K562 (cell line): Measurements from ENCODE around the gene ENTPD3. TPM values are rescaled to one million over a fixed set of nuclear protein-coding genes. Genes with fewer than 3 reads are reported as not detected.

ENCODE experiments used
- ATAC-seq: fragments of 200-7000 bp; cut with Tn5 transposase; 3 replicates; pipeline ENCODE4 v1.9.1; 2020; ENCODE audit warnings: moderate library complexity
- BruUV-seq: library from RNA; stranded (reverse); fragments of 400-500 nt; replicated peaks from 2 replicates; lab custom pipeline; 2021; lab: Mats Ljungman, UMichigan
- CTCF ChIA-PET: fragments of 300-600 bp; formaldehyde crosslinking; extraction: SDS; loops from one replicate; lab custom pipeline; 2021; ENCODE audit warnings: low intra/inter-chr PET ratio; lab: Yijun Ruan, JAX
- POLR2A ChIA-PET: fragments of 300-600, 350-650 bp; sonication (Branson Sonifier 250); formaldehyde crosslinking; extraction: SDS; loops from one replicate; lab custom pipeline; 2021; ENCODE audit warnings: antibody characterized with exemption, inconsistent platforms; lab: Yijun Ruan, JAX
- DNase-seq, 4 experiments: peaks; one replicate each; pipeline versions ENCODE4 v3.0.0 to v3.0.0-alpha.2; 2011 to 2018; ENCODE audit warnings: low spot score in 3 of 4, mixed read lengths in 3 of 4; ENCODE audit errors: extremely low read depth in 1 of 4
- FAIRE-seq: peaks from 2 replicates; lab custom pipeline; 2011; peaks lifted over from hg19 to GRCh38; lab: Jason Lieb, UNC
- H2AFZ ChIP-seq: 2 replicates; pipeline ENCODE4 v1.6.0; 2011; ENCODE audit warnings: low read depth, low read length, control low read depth, inconsistent platforms
- H3K27ac ChIP-seq: fragments of 200-600 bp; 3 replicates; pipeline ENCODE4 v1.8.0; 2011; ENCODE audit warnings: low read depth, mild to moderate bottlenecking, control low read depth, inconsistent platforms, low read length, moderate library complexity, mixed read lengths; ENCODE audit errors: extremely low read depth
- H3K27me3 ChIP-seq, 2 experiments: fragments of 300-600 bp in 1 of 2; 2 replicates in 1 of 2; 3 replicates in 1 of 2; pipeline versions ENCODE4 v1.6.0 to v1.8.0; 2011; ENCODE audit warnings: inconsistent platforms in 2 of 2, low read length in 2 of 2, mild to moderate bottlenecking in 1 of 2, mixed read lengths in 1 of 2, moderate library complexity in 1 of 2; ENCODE audit not compliant: control insufficient read depth in 2 of 2, insufficient read depth in 2 of 2
- H3K36me3 ChIP-seq: fragments of 300-600 bp; 3 replicates; pipeline ENCODE4 v1.8.0; 2011; ENCODE audit warnings: mild to moderate bottlenecking, low read length, inconsistent platforms; ENCODE audit not compliant: control insufficient read depth, insufficient read depth
- H3K4me1 ChIP-seq, 2 experiments: fragments of 200-600 bp in 1 of 2; replicated peaks in 1 of 2; 2 replicates in 1 of 2; 3 replicates in 1 of 2; pipeline versions ENCODE4 v1.5.1 to v1.8.0; 2011; ENCODE audit warnings: inconsistent platforms in 2 of 2, low read length in 2 of 2, mild to moderate bottlenecking in 1 of 2, mixed read lengths in 1 of 2, moderate library complexity in 1 of 2; ENCODE audit not compliant: control insufficient read depth in 2 of 2, insufficient read depth in 2 of 2
- H3K4me2 ChIP-seq: 2 replicates; pipeline ENCODE4 v1.6.1; 2011; ENCODE audit warnings: low read length, control low read depth, inconsistent platforms, mixed read lengths; ENCODE audit not compliant: insufficient read depth
- H3K4me3 ChIP-seq: fragments of 200-600 bp; sonication (generic), shearing (Covaris generic); 2 replicates; pipeline ENCODE4 v1.5.1; 2016; ENCODE audit warnings: control low read depth, inconsistent platforms
- H3K79me2 ChIP-seq: fragments of 200-600 bp; 3 replicates; pipeline ENCODE4 v1.8.0; 2011; ENCODE audit warnings: low read length, inconsistent platforms; ENCODE audit not compliant: control insufficient read depth, insufficient read depth
- H3K9ac ChIP-seq, 2 experiments: 2 replicates each; pipeline versions ENCODE4 v1.6.0 to v1.6.1; 2011; ENCODE audit warnings: low read depth in 2 of 2, low read length in 2 of 2, control low read depth in 1 of 2, inconsistent platforms in 1 of 2, mild to moderate bottlenecking in 1 of 2, mixed read lengths in 1 of 2; ENCODE audit not compliant: insufficient read depth in 1 of 2
- H3K9me1 ChIP-seq: one replicate; pipeline ENCODE4 v1.6.0; 2011; ENCODE audit warnings: inconsistent platforms, mild to moderate bottlenecking, low read length, moderate library complexity; ENCODE audit not compliant: control insufficient read depth, insufficient read depth
- H3K9me3 ChIP-seq: replicated peaks from 2 replicates; pipeline ENCODE4 v1.5.1; 2011; ENCODE audit warnings: low read depth, low read length, inconsistent platforms; ENCODE audit not compliant: control insufficient read depth, insufficient read depth
- H4K20me1 ChIP-seq: replicated peaks from 2 replicates; pipeline ENCODE4 v1.6.1; 2011; ENCODE audit warnings: low read length, inconsistent platforms, mixed read lengths; ENCODE audit not compliant: control insufficient read depth, insufficient read depth
- LARP7 ChIP-seq: fragments of 450-650 bp; IDR thresholded peaks from 2 replicates; pipeline ENCODE4 v1.6.1; 2016
- WGBS: fragments of 100-300 bp; shearing (Covaris generic); methylation state at CpG from one replicate; pipeline ENCODE4 v1.1.6; 2016; ENCODE audit warnings: low coverage, mixed read lengths; ENCODE audit not compliant: insufficient coverage; ENCODE audit errors: missing lambda C conversion rate; 5-methylcytosine and 5-hydroxymethylcytosine counted together
- in situ Hi-C: fragments of 300-500 bp; cut with MboI; formaldehyde crosslinking; loops from 4 replicates; pipeline ENCODE4 v1.15.0; 2018; ENCODE audit warnings: inconsistent platforms, mixed read lengths
- intact Hi-C: fragments of 100-400 bp; cut with micrococcal nuclease; formaldehyde crosslinking; loops from 2 replicates; pipeline ENCODE4 v1.14.2; 2022
- polyA plus RNA-seq, 8 experiments: library from polyadenylated mRNA; depleted of rRNA in 4 of 8; stranded (reverse) in 5 of 8; unstranded in 3 of 8; fragments of >200 nt; fragmentation: Nextera tagmentation in 2 of 8; fragmentation: Illumina TruSeq in 1 of 8; extraction: Ambion mirVana in 2 of 8; extraction: Trizol in 1 of 8; gene quantifications; 2 replicates each; pipeline versions ENCODE4 v1.2.1 to v1.2.3, GENCODE V29; 2011 to 2014; ENCODE audit warnings: inconsistent platforms in 1 of 8, missing spikeins in 1 of 8
- total RNA-seq, 7 experiments: library from RNA; depleted of rRNA in 6 of 7; stranded (reverse); fragments of >200 nt in 6 of 7; fragmentation: Illumina TruSeq in 2 of 7; extraction: Trizol in 2 of 7; gene quantifications; 2 replicates each; pipeline versions ENCODE4 v1.2.1 to v1.2.3, GENCODE V29; 2011 to 2021; ENCODE audit warnings: low replicate concordance in 1 of 7
- TF ChIP-seq, protein P1 (sequence below): fragments of 450-650 bp; formaldehyde crosslinking; IDR thresholded peaks from 2 replicates; pipeline ENCODE4 v1.4.0; 2020; ENCODE audit warnings: mild to moderate bottlenecking, mixed read lengths

Gene ENTPD3
- total and polyA plus RNA-seq, 9 of the 15 experiments (the other 6 are each of a cell fraction or from before 2014, with no cell fraction given) = 0.23 to 2.1 (median 0.58) TPM

DNA sequence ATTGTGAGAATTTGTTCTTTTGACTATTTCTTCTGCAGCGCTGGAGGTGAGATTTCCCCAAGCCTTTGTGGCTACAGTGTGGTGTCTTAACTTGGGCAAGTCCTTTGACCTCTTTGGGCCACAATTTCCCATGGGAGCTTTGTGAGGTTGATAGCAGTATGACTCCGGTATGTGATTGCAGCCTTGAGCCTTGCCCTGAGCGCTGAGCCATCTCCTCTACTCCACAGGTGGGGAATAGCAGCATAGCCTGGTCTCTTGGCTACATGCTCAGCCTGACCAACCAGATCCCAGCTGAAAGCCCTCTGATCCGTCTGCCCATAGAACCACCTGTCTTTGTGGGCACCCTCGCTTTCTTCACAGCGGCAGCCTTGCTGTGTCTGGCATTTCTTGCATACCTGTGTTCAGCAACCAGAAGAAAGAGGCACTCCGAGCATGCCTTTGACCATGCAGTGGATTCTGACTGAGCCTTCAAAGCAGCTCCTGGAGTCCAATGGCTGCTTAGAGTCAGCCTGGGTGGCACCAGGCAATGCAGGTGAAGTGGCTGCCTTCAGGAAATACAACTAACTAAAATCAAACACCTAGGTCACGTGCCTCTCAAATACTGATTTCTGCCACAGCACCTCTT lies 40.2 kb downstream of the ENTPD3 start:
- Histone ChIP-seq H3K79me2 (no peaks in the 10 kb centered on the region), H2AFZ (no peak overlapping the region), H3K4me3 (no peak overlapping the region), H3K36me3 (no peaks in the 10 kb centered on the region), H3K4me1 (no peaks in the 10 kb centered on the region), H4K20me1 (no peaks in the 10 kb centered on the region), H3K27ac (no peak overlapping the region), H3K27me3 (no peaks in the 10 kb centered on the region), H3K4me2 (no peak overlapping the region), H3K9ac (peak overlapping the region in 1 of 2 experiments; percentile 62; a peak in 1 of 4 replicates), H3K9me1 (no peaks in the 10 kb centered on the region), H3K9me3 (no peaks in the 10 kb centered on the region)
- TF ChIP-seq, protein P1, sequence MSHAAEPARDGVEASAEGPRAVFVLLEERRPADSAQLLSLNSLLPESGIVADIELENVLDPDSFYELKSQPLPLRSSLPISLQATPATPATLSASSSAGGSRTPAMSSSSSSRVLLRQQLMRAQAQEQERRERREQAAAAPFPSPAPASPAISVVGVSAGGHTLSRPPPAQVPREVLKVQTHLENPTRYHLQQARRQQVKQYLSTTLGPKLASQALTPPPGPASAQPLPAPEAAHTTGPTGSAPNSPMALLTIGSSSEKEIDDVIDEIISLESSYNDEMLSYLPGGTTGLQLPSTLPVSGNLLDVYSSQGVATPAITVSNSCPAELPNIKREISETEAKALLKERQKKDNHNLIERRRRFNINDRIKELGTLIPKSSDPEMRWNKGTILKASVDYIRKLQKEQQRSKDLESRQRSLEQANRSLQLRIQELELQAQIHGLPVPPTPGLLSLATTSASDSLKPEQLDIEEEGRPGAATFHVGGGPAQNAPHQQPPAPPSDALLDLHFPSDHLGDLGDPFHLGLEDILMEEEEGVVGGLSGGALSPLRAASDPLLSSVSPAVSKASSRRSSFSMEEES = peak; percentile 52
- TF ChIP-seq LARP7 = no peak
- peak; percentile 55; the same call in 2 of the 3 replicates for ATAC-seq
- 55% methylated on average over 8 of the region's 8 CpGs for WGBS
- POLR2A ChIA-PET = interaction anchor here (0.7 to 0.9 kb wide), 3 partner anchors 30 to 398 kb away, joined by 3 to 4 read pairs (median 3); partner anchors contain the start of gene RPL14
- intact Hi-C loops (no loop called here), in situ Hi-C loops (no loop called here)
- CTCF ChIA-PET = no interaction called here
- FAIRE-seq = no peak
- no peak for DNase-seq
- no TSS peak for BruUV-seq
